HG02852 (cell line): ENCODE measurements around the gene SNRPB.
"Not testable (repeated sequence)": the region's sequence is repeated elsewhere in the genome, so short reads cannot be mapped to it uniquely, and the experiment has no call there.

Experiments used
- ATAC-seq: cut with Tn5 transposase; IDR thresholded peaks from one replicate; pipeline ENCODE4 v1.9.1; 2021; ENCODE audit warnings: mild to moderate bottlenecking, moderate library complexity; ENCODE audit not compliant: unreplicated experiment

Gene SNRPB

GRCh38 chr20:2470423-2471193 lies at the start of gene SNRPB:
SNRPB (minus strand) TSS chr20:2470789; CDS start chr20:2470690, 99 bp downstream.
- peak; percentile 96 for ATAC-seq

GRCh38 chr20:2519115-2519809 lies 48.7 kb upstream of the SNRPB start:
- no peak for ATAC-seq

GRCh38 chr20:2518558-2518957 lies 48.0 kb upstream of the SNRPB start:
- ATAC-seq = no peak

- ATAC-seq = no peak
Observed at GRCh38 chr20:2518096-2518495, 47.5 kb upstream of the SNRPB start.

- no peak for ATAC-seq
Observed at GRCh38 chr20:2516399-2516798, 45.8 kb upstream of the SNRPB start.

GRCh38 chr20:2515203-2515602 lies 44.6 kb upstream of the SNRPB start:
- no peak for ATAC-seq

GRCh38 chr20:2509794-2510193 lies 39.2 kb upstream of the SNRPB start:
- ATAC-seq = no peak

- no peak for ATAC-seq
Observed at GRCh38 chr20:2509468-2509781, 38.8 kb upstream of the SNRPB start.

GRCh38 chr20:2508631-2509467 lies 38.3 kb upstream of the SNRPB start, which contains the start of gene ZNF343:
ZNF343 (minus strand) TSS chr20:2508915; CDS start chr20:2493895, 15,020 bp downstream.
- peak; percentile 97 for ATAC-seq

- peak; percentile 9 for ATAC-seq
Observed at GRCh38 chr20:2507875-2508630, 37.5 kb upstream of the SNRPB start.

GRCh38 chr20:2507464-2507863 lies 36.9 kb upstream of the SNRPB start:
- ATAC-seq = no peak

GRCh38 chr20:2506426-2506825 lies 35.8 kb upstream of the SNRPB start:
- ATAC-seq = not testable (repeated sequence)

- not testable (repeated sequence) for ATAC-seq
Observed at GRCh38 chr20:2504803-2505202, 34.2 kb upstream of the SNRPB start.

GRCh38 chr20:2502808-2503384 lies 32.3 kb upstream of the SNRPB start:
- ATAC-seq = not testable (repeated sequence)

GRCh38 chr20:2485661-2486060 lies 15.1 kb upstream of the SNRPB start:
- no peak for ATAC-seq

- no peak for ATAC-seq
Observed at GRCh38 chr20:2485080-2485479, 14.5 kb upstream of the SNRPB start.

- no peak for ATAC-seq
Observed at GRCh38 chr20:2483504-2483903, 12.9 kb upstream of the SNRPB start.

- no peak for ATAC-seq
Observed at GRCh38 chr20:2480381-2480780, 9.8 kb upstream of the SNRPB start.

- no peak for ATAC-seq
Observed at GRCh38 chr20:2476742-2477615, 6.4 kb upstream of the SNRPB start.
